ENCODE results near the gene NRCAM. TPM values are rescaled to one million over a fixed set of nuclear protein-coding genes. Genes with fewer than 3 reads are reported as not detected.

NRCAM gene
- total and polyA plus RNA-seq, 2 of the 13 experiments (the other 11 are each of a cell fraction or from before 2014, with no cell fraction given): 0.31 to 0.33 TPM

GRCh38 chr7:108340856-108341411, 115.3 kb downstream of the NRCAM start (continued):
- TF ChIP-seq MAFF (IDR thresholded peaks at IDR 0.05; ENCODE audit: low read depth, low read length): no peak
- TF ChIP-seq, protein P1, sequence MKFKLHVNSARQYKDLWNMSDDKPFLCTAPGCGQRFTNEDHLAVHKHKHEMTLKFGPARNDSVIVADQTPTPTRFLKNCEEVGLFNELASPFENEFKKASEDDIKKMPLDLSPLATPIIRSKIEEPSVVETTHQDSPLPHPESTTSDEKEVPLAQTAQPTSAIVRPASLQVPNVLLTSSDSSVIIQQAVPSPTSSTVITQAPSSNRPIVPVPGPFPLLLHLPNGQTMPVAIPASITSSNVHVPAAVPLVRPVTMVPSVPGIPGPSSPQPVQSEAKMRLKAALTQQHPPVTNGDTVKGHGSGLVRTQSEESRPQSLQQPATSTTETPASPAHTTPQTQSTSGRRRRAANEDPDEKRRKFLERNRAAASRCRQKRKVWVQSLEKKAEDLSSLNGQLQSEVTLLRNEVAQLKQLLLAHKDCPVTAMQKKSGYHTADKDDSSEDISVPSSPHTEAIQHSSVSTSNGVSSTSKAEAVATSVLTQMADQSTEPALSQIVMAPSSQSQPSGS (CRISPR knock-in tag; IDR thresholded peaks at IDR 0.05): no peak
- no peak for TF ChIP-seq SOX6 (IDR thresholded peaks at IDR 0.05)
- peak; percentile 78 for TF ChIP-seq SOX6 (CRISPR knock-in tag; IDR thresholded peaks at IDR 0.05)
- no peak for TF ChIP-seq ZFP41 (CRISPR knock-in tag; IDR thresholded peaks at IDR 0.05; ENCODE audit: borderline replicate concordance)
- TF ChIP-seq KMT2B (CRISPR knock-in tag; IDR thresholded peaks at IDR 0.05): 0 out of 2 replicates have a peak, but pooled peaks have one; percentile 24
- TF ChIP-seq ZNF484 (CRISPR knock-in tag; IDR thresholded peaks at IDR 0.05; ENCODE audit: borderline replicate concordance, low read depth): no peak
- no peak for TF ChIP-seq ZNF713 (CRISPR knock-in tag; IDR thresholded peaks at IDR 0.05)
- TF ChIP-seq ZSCAN9 (CRISPR knock-in tag; IDR thresholded peaks at IDR 0.05; ENCODE audit: borderline replicate concordance): no peak
- TF ChIP-seq, protein P2, sequence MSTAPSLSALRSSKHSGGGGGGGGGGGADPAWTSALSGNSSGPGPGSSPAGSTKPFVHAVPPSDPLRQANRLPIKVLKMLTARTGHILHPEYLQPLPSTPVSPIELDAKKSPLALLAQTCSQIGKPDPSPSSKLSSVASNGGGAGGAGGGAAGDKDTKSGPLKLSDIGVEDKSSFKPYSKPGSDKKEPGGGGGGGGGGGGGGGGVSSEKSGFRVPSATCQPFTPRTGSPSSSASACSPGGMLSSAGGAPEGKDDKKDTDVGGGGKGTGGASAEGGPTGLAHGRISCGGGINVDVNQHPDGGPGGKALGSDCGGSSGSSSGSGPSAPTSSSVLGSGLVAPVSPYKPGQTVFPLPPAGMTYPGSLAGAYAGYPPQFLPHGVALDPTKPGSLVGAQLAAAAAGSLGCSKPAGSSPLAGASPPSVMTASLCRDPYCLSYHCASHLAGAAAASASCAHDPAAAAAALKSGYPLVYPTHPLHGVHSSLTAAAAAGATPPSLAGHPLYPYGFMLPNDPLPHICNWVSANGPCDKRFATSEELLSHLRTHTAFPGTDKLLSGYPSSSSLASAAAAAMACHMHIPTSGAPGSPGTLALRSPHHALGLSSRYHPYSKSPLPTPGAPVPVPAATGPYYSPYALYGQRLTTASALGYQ (CRISPR knock-in tag; IDR thresholded peaks at IDR 0.05): peak; percentile 59; the same call in 1 of the 2 replicates
- TF ChIP-seq GFI1 (CRISPR knock-in tag; IDR thresholded peaks at IDR 0.05; ENCODE audit: borderline replicate concordance): 0 out of 2 replicates have a peak, but pooled peaks have one; percentile 54
- TF ChIP-seq ARNTL (CRISPR knock-in tag; IDR thresholded peaks at IDR 0.05): no peak
- peak; percentile 92 for TF ChIP-seq ZNF652 (CRISPR knock-in tag; IDR thresholded peaks at IDR 0.05; ENCODE audit: borderline replicate concordance, low read depth)
- TF ChIP-seq SAP130 (CRISPR knock-in tag; IDR thresholded peaks at IDR 0.05; ENCODE audit: low read depth): peak; percentile 66; the same call in 1 of the 2 replicates
- peak; percentile 34; the same call in 1 of the 2 replicates for TF ChIP-seq FOXO1 (CRISPR knock-in tag; IDR thresholded peaks at IDR 0.05)
- no peak for TF ChIP-seq PHB2 (IDR thresholded peaks at IDR 0.05; ENCODE audit: partially characterized antibody)
- TF ChIP-seq TBX2 (CRISPR knock-in tag; IDR thresholded peaks at IDR 0.05; ENCODE audit: borderline replicate concordance): peak; percentile 44
- no peak for TF ChIP-seq ZFP36L1 (CRISPR knock-in tag; IDR thresholded peaks at IDR 0.05)
- TF ChIP-seq ZNF609 (CRISPR knock-in tag; IDR thresholded peaks at IDR 0.05; ENCODE audit: borderline replicate concordance): peak; percentile 83
- TF ChIP-seq, protein P3, sequence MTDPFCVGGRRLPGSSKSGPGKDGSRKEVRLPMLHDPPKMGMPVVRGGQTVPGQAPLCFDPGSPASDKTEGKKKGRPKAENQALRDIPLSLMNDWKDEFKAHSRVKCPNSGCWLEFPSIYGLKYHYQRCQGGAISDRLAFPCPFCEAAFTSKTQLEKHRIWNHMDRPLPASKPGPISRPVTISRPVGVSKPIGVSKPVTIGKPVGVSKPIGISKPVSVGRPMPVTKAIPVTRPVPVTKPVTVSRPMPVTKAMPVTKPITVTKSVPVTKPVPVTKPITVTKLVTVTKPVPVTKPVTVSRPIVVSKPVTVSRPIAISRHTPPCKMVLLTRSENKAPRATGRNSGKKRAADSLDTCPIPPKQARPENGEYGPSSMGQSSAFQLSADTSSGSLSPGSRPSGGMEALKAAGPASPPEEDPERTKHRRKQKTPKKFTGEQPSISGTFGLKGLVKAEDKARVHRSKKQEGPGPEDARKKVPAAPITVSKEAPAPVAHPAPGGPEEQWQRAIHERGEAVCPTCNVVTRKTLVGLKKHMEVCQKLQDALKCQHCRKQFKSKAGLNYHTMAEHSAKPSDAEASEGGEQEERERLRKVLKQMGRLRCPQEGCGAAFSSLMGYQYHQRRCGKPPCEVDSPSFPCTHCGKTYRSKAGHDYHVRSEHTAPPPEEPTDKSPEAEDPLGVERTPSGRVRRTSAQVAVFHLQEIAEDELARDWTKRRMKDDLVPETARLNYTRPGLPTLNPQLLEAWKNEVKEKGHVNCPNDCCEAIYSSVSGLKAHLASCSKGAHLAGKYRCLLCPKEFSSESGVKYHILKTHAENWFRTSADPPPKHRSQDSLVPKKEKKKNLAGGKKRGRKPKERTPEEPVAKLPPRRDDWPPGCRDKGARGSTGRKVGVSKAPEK (CRISPR knock-in tag; IDR thresholded peaks at IDR 0.05; ENCODE audit: borderline replicate concordance): no peak

Measured in HepG2 (cell line).